Memory B cell (primary cell): ENCODE data around the gene FAM53B.

ENCODE experiments used
- ATAC-seq: fragments of 150-1000 bp; cut with Tn5 transposase; 2 replicates; pipeline ENCODE4 v1.10.0; 2021; ENCODE audit warnings: low read depth, mild to moderate bottlenecking, moderate library complexity
- DNase-seq, 2 donors: peaks; one replicate each; pipeline ENCODE4 v3.0.0; 2022; ENCODE audit warnings: low spot score in 2 of 2
- H3K27ac Mint-ChIP-seq: one replicate; pipeline ENCODE4 v1.8.0; 2022; ENCODE audit warnings: mild to moderate bottlenecking, moderate library complexity, mixed read lengths
- H3K27me3 Mint-ChIP-seq: one replicate; pipeline ENCODE4 v1.8.0; 2022; ENCODE audit warnings: mixed read lengths
- H3K36me3 Mint-ChIP-seq: one replicate; pipeline ENCODE4 v1.8.0; 2022; ENCODE audit warnings: mild to moderate bottlenecking, mixed read lengths
- H3K4me1 Mint-ChIP-seq: one replicate; pipeline ENCODE4 v1.8.0; 2022; ENCODE audit warnings: mixed read lengths
- H3K4me3 Mint-ChIP-seq: one replicate; pipeline ENCODE4 v1.8.0; 2022; ENCODE audit warnings: mild to moderate bottlenecking, moderate library complexity, mixed read lengths
- H3K9me3 Mint-ChIP-seq: one replicate; pipeline ENCODE4 v1.8.0; 2022; ENCODE audit warnings: mixed read lengths

Gene FAM53B

DNA sequence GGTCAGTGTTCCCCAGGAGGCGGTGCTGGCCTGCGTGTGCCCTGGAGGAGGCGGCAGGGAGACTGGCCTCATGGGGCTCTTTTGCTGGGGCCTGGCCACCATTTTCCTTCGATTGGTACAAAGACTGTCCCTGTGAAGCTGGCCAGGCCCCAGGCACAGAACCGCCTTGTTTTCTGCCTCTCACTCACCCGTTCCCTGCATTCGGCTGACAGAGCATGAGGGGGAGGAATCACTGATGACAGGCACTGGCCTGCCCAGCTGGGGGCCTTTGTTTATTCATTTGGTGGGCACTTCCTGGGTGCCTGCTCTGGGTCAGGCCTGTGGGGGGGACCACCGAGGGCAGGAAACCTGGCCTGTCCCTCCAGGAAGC is 139.2 kb downstream of the FAM53B start:
- no peaks in the 10 kb centered on the region for H3K27me3 Mint-ChIP-seq
- H3K4me3 Mint-ChIP-seq: no peak overlapping the region
- DNase-seq (no peak), ATAC-seq (no peak)
- H3K36me3 Mint-ChIP-seq: no peaks in the 10 kb centered on the region
- H3K27ac Mint-ChIP-seq: peak overlapping the region; percentile 86
- H3K9me3 Mint-ChIP-seq: no peaks in the 10 kb centered on the region
- peaks cover 39% of the 10 kb centered on the region for H3K4me1 Mint-ChIP-seq

GRCh38 chr10:124604214-124605000 is 139.8 kb downstream of the FAM53B start:
- DNase-seq: no peak
- Mint-ChIP-seq H3K4me1 (peaks cover 42% of the 10 kb centered on the region), H3K9me3 (no peaks in the 10 kb centered on the region), H3K27ac (no peak overlapping the region), H3K27me3 (no peaks in the 10 kb centered on the region), H3K36me3 (no peaks in the 10 kb centered on the region), H3K4me3 (no peak overlapping the region)
- no peak for ATAC-seq

DNA sequence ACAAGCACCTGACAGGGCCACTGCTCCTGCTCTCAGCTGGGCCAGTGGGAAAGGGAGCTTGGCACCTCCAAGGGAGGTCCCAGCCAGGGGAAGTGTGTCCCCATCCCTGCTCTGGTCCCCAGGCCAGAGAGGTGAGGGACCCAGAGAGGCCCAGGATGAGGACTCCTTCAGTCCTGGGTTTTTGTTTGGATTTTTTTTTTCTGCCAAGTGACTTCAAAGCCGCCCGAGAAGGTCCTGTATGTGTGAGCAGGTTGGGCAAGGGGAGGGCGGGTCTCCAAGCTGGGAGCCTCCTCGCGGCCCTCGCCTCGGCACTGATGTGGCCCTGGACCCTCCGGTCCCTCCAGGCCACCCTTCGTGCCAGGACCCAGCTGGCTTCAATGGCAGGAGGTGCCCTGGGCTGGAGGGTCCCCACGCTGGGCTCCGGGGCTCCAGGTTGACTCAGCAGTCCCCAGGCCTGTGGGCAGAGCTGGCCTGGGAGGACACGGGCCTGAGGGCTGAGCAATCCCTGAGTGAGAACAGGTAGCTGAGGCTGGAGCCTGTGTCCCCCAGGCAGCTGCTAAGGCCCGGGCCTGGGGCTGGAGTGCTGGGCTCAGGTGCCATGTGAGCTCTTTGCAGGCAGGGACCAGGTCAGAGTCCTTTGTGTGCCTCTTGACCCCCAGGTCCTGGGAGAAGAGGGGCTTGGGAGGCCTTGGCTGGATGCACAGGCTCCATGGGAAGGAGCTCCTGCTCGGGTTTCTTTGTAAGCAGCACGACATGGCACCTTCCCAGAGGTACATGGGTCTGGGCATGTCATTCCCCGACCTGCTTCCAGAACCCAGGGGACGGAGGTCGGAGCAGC is 140.6 kb downstream of the FAM53B start:
- H3K4me1 Mint-ChIP-seq: peaks cover 50% of the 10 kb centered on the region
- peaks cover 1% of the 10 kb centered on the region for H3K9me3 Mint-ChIP-seq
- H3K27ac Mint-ChIP-seq: no peak overlapping the region
- H3K27me3 Mint-ChIP-seq: no peaks in the 10 kb centered on the region
- H3K4me3 Mint-ChIP-seq: peak overlapping the region; percentile 3
- H3K36me3 Mint-ChIP-seq: peaks cover 6% of the 10 kb centered on the region
- ATAC-seq: no peak
- no peak for DNase-seq

DNA sequence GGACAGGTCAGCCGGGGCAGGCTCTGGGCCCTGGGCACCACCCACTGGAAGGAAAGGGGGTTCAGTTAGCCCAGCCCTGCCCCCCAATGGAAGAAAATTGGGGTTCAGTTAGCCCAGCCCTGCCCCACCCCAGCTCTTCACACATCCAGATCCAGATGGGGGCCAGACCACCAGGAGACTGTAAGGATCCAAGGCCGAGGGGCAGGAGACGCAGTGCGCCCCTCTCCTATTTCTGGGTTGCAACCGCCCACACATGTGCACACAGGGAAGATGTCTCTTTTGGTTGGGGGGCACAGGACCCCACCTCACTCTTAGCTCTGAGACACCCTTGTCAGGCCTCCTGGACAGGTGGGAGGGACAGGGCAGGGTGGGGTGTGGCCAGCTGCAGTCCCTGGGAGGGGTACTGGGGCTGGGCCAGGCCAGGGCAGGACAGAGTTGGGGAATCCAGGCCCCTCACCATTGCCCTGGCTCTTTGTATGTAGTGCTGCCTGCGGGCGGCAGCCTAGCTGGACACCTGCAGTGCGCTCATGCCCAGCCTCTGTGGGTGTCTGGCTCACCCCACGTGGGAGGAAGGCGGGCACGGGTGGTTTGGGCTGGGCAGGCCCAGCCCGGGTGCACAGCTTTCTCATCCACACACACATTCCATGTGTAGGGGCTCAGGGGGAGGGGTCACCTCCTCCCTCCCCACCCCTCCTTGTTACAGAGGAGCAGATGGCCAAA is 141.4 kb downstream of the FAM53B start:
- peaks cover 7% of the 10 kb centered on the region for H3K36me3 Mint-ChIP-seq
- H3K27ac Mint-ChIP-seq: peak overlapping the region; percentile 97
- peaks cover 1% of the 10 kb centered on the region for H3K9me3 Mint-ChIP-seq
- ATAC-seq (no peak), DNase-seq (no peak)
- peak overlapping the region; percentile 3 for H3K4me3 Mint-ChIP-seq
- peaks cover 49% of the 10 kb centered on the region for H3K4me1 Mint-ChIP-seq
- H3K27me3 Mint-ChIP-seq: no peaks in the 10 kb centered on the region

GRCh38 chr10:124602121-124602561 is 142.0 kb downstream of the FAM53B start:
- ATAC-seq (peak; percentile 7), DNase-seq (no peak)
- Mint-ChIP-seq H3K4me1 (peaks cover 49% of the 10 kb centered on the region), H3K4me3 (peak overlapping the region; percentile 65), H3K27me3 (no peaks in the 10 kb centered on the region), H3K36me3 (peaks cover 7% of the 10 kb centered on the region), H3K27ac (peak overlapping the region; percentile 97), H3K9me3 (peaks cover 1% of the 10 kb centered on the region)

DNA sequence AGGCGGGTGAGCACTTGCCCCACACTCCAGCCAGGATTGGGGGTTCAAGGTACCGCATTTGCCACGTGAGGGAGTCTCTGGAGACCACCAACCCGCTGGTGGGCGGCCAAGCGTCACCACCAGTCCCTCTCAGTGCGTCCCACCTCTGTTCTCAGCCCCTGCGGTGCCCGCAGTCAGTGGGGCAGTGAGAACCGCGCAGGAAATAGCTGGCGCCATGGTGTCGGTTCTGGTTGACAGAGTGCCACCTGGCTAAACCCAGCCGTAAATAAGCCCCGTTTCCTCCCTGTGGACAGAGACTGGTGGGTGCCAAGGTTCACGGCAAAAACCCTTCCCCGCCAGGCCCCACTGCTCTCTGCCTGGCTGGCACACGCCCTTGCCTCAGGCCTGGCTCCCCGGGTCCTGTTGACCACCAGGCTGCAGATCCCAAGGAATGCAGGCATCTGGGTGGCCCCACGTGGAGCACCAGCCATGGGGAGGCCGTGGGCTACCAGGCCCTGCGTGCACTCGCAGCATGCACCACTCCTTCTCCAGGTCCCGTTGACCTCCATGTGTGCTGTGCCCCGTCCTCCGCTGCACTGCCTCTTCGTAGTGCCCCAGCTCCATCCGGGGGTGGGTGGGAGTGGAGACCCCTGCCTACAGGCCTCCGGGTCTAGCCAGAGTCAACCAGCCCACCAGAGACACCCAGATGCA is 142.6 kb downstream of the FAM53B start:
- Mint-ChIP-seq H3K36me3 (peaks cover 7% of the 10 kb centered on the region), H3K9me3 (peaks cover 1% of the 10 kb centered on the region), H3K27ac (peak overlapping the region; percentile 97), H3K27me3 (no peaks in the 10 kb centered on the region), H3K4me1 (peaks cover 45% of the 10 kb centered on the region), H3K4me3 (peak overlapping the region; percentile 65)
- peak; percentile 92 for ATAC-seq
- DNase-seq: peak; percentile 76 to 82

DNA sequence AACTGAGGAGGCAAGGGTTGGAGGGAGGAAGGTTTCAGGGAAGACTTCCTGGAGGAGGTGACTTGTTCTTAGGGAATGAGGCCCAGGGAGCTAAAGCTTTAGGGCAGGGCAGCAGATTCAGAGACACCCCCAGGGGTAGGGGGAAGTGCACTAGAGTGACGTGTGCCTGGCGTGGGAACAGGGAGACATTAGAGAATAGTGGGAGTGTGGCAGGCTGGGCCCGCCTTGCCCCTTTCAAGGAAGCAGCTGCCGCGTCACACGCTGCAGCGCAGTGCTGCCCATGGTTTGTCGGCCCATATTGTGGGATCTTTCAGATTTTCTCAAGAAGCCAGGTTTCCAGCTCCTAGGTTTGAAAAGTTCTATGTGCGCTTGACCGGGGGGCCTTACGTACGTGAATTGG is 143.2 kb downstream of the FAM53B start:
- peak overlapping the region; percentile 97 for H3K27ac Mint-ChIP-seq
- DNase-seq: no peak
- ATAC-seq: peak; percentile 21
- no peaks in the 10 kb centered on the region for H3K27me3 Mint-ChIP-seq
- H3K36me3 Mint-ChIP-seq: peaks cover 7% of the 10 kb centered on the region
- peak overlapping the region; percentile 65 for H3K4me3 Mint-ChIP-seq
- peaks cover 49% of the 10 kb centered on the region for H3K4me1 Mint-ChIP-seq
- peaks cover 1% of the 10 kb centered on the region for H3K9me3 Mint-ChIP-seq

GRCh38 chr10:124600051-124600880 is 143.9 kb downstream of the FAM53B start:
- H3K9me3 Mint-ChIP-seq: peaks cover 3% of the 10 kb centered on the region
- peak overlapping the region; percentile 97 for H3K27ac Mint-ChIP-seq
- ATAC-seq (no peak), DNase-seq (peak in 1 of 2 donors; percentile 28)
- H3K4me1 Mint-ChIP-seq: peaks cover 49% of the 10 kb centered on the region
- peak overlapping the region; percentile 17 for H3K4me3 Mint-ChIP-seq
- H3K36me3 Mint-ChIP-seq: peaks cover 7% of the 10 kb centered on the region
- no peaks in the 10 kb centered on the region for H3K27me3 Mint-ChIP-seq

GRCh38 chr10:124599588-124600050 is 144.6 kb downstream of the FAM53B start:
- Mint-ChIP-seq H3K36me3 (peaks cover 7% of the 10 kb centered on the region), H3K4me3 (no peak overlapping the region), H3K27ac (peak overlapping the region; percentile 83), H3K9me3 (peaks cover 3% of the 10 kb centered on the region), H3K27me3 (no peaks in the 10 kb centered on the region), H3K4me1 (peaks cover 47% of the 10 kb centered on the region)
- ATAC-seq (no peak), DNase-seq (no peak)

- Mint-ChIP-seq H3K36me3 (peaks cover 8% of the 10 kb centered on the region), H3K4me1 (peaks cover 44% of the 10 kb centered on the region), H3K27ac (peak overlapping the region; percentile 83), H3K27me3 (no peaks in the 10 kb centered on the region), H3K9me3 (peaks cover 3% of the 10 kb centered on the region), H3K4me3 (peak overlapping the region; percentile 49)
- DNase-seq (no peak), ATAC-seq (no peak)
These were observed 145.2 kb downstream of the FAM53B start for GRCh38 chr10:124598773-124599587.

- Mint-ChIP-seq H3K4me1 (peaks cover 43% of the 10 kb centered on the region), H3K27ac (peak overlapping the region; percentile 83), H3K36me3 (peaks cover 8% of the 10 kb centered on the region), H3K4me3 (no peak overlapping the region), H3K27me3 (no peaks in the 10 kb centered on the region), H3K9me3 (peaks cover 3% of the 10 kb centered on the region)
- DNase-seq (no peak), ATAC-seq (no peak)
These were observed 146.0 kb downstream of the FAM53B start for GRCh38 chr10:124598196-124598595.

- H3K36me3 Mint-ChIP-seq: peaks cover 8% of the 10 kb centered on the region
- H3K9me3 Mint-ChIP-seq: peaks cover 3% of the 10 kb centered on the region
- H3K4me3 Mint-ChIP-seq: no peak overlapping the region
- no peak for ATAC-seq
- H3K4me1 Mint-ChIP-seq: peaks cover 43% of the 10 kb centered on the region
- no peak for DNase-seq
- no peaks in the 10 kb centered on the region for H3K27me3 Mint-ChIP-seq
- no peak overlapping the region for H3K27ac Mint-ChIP-seq
These were observed 146.4 kb downstream of the FAM53B start for GRCh38 chr10:124597846-124598165.
